Activated CD8-positive, alpha-beta memory T cell treated with anti-CD3 and anti-CD28 coated beads, Interleukin-2, amount 50 U/mL, for 48 hours (primary cell): ENCODE data around the gene HEY2.

Source experiments
- DNase-seq: peaks from one replicate; pipeline ENCODE4 v3.0.0-alpha.2; 2020

Gene HEY2

GRCh38 chr6:125745281-125746018 lies 4.0 kb upstream of the HEY2 start:
- no peak for DNase-seq

GRCh38 chr6:125746019-125746414 lies 3.4 kb upstream of the HEY2 start:
- no peak for DNase-seq

- DNase-seq = peak; percentile 75
These were observed 2.5 kb upstream of the HEY2 start for GRCh38 chr6:125746731-125747588.

GRCh38 chr6:125747589-125748405 lies 1.6 kb upstream of the HEY2 start:
- peak; percentile 66 for DNase-seq

GRCh38 chr6:125748406-125749172 lies 843 bp upstream of the HEY2 start:
- peak; percentile 60 for DNase-seq

GRCh38 chr6:125749865-125750691 lies 646 bp downstream of the HEY2 start:
- DNase-seq = no peak

- no peak for DNase-seq
These were observed 1.4 kb downstream of the HEY2 start for GRCh38 chr6:125750692-125751333.

GRCh38 chr6:125751334-125751916 lies 2.0 kb downstream of the HEY2 start:
- no peak for DNase-seq

- no peak for DNase-seq
These were observed 3.3 kb downstream of the HEY2 start for GRCh38 chr6:125752773-125753172.

- DNase-seq = no peak
These were observed 3.9 kb downstream of the HEY2 start for GRCh38 chr6:125753218-125753936.

- DNase-seq = no peak
These were observed 4.5 kb downstream of the HEY2 start for GRCh38 chr6:125753937-125754259.

GRCh38 chr6:125754566-125754965 lies 5.1 kb downstream of the HEY2 start:
- no peak for DNase-seq

- DNase-seq = no peak
These were observed 9.9 kb downstream of the HEY2 start for GRCh38 chr6:125759184-125759902.

- no peak for DNase-seq
These were observed 10.6 kb downstream of the HEY2 start for GRCh38 chr6:125759959-125760457.

GRCh38 chr6:125764121-125764671 lies 14.8 kb downstream of the HEY2 start:
- DNase-seq = no peak

- no peak for DNase-seq
These were observed 16.5 kb downstream of the HEY2 start for GRCh38 chr6:125765944-125766343.

- no peak for DNase-seq
These were observed 17.2 kb downstream of the HEY2 start for GRCh38 chr6:125766641-125767040.

- DNase-seq = no peak
These were observed 19.8 kb downstream of the HEY2 start for GRCh38 chr6:125769147-125769783.
